HEK293 (cell line): Measurements from ENCODE around the gene PANK4.

Experiments
- CTCF ChIA-PET: fragments of 350-600 bp; formaldehyde crosslinking; extraction: SDS; loops from one replicate; lab custom pipeline; 2021; ENCODE audit warnings: antibody characterized with exemption; lab: Yijun Ruan, JAX
- POLR2A ChIA-PET: fragments of 300-600 bp; formaldehyde crosslinking; extraction: SDS; loops from one replicate; lab custom pipeline; 2020; ENCODE audit warnings: antibody characterized with exemption, inconsistent platforms; lab: Yijun Ruan, JAX
- H3K27ac ChIP-seq: fragments of 200-500 bp; sonication (Bioruptor generic); 2 replicates; pipeline ENCODE4 v1.5.1; 2014; ENCODE audit warnings: low read depth, low read length, control low read depth, inconsistent platforms; ENCODE audit errors: extremely low read depth
- H3K36me3 ChIP-seq, 2 experiments: fragments of 200-500 bp in 1 of 2; sonication (Bioruptor generic) in 1 of 2; 1 replicate in 1 of 2; 2 replicates in 1 of 2; pipeline ENCODE4 v1.5.1; 2014 to 2017; ENCODE audit warnings: inconsistent platforms in 2 of 2, low read length in 2 of 2; ENCODE audit not compliant: control insufficient read depth in 2 of 2, insufficient read depth in 1 of 2
- H3K4me1 ChIP-seq: fragments of 200-500 bp; sonication (Bioruptor generic); 2 replicates; pipeline ENCODE4 v1.5.1; 2014; ENCODE audit warnings: mild to moderate bottlenecking, low read length, inconsistent platforms; ENCODE audit not compliant: control insufficient read depth, insufficient read depth
- H3K4me3 ChIP-seq: 2 replicates; pipeline ENCODE4 v1.5.1; 2011; ENCODE audit warnings: low read depth, mild to moderate bottlenecking, control low read depth, low read length, moderate library complexity
- H3K9me3 ChIP-seq: fragments of 200-500 bp; sonication (Bioruptor generic); 2 replicates; pipeline ENCODE4 v1.5.1; 2014; ENCODE audit warnings: low read depth, low read length, inconsistent platforms; ENCODE audit not compliant: control insufficient read depth, insufficient read depth
- GFI1B ChIP-seq: fragments of 450-650 bp; formaldehyde crosslinking; IDR thresholded peaks from 2 replicates; pipeline ENCODE4 v1.5.1; 2016; ENCODE audit warnings: missing biosample characterization, missing genetic modification characterization
- KLF10 ChIP-seq: fragments of 450-650 bp; IDR thresholded peaks from 2 replicates; pipeline ENCODE4 v1.5.1; 2018; ENCODE audit warnings: missing biosample characterization, mild to moderate bottlenecking, missing genetic modification characterization
- KLF16 ChIP-seq: fragments of 450-650 bp; formaldehyde crosslinking; IDR thresholded peaks from 2 replicates; pipeline ENCODE4 v1.5.1; 2017; ENCODE audit warnings: missing biosample characterization, missing genetic modification characterization
- PRDM6 ChIP-seq: fragments of 450-650 bp; formaldehyde crosslinking; IDR thresholded peaks from 2 replicates; pipeline ENCODE4 v1.5.1; 2017; ENCODE audit warnings: missing biosample characterization, missing genetic modification characterization
- TSHZ1 ChIP-seq: fragments of 450-650 bp; formaldehyde crosslinking; IDR thresholded peaks from 2 replicates; pipeline ENCODE4 v1.5.1; 2016; ENCODE audit warnings: missing biosample characterization, missing genetic modification characterization, borderline replicate concordance
- ZBTB49 ChIP-seq: fragments of 450-650 bp; formaldehyde crosslinking; IDR thresholded peaks from 2 replicates; pipeline ENCODE4 v1.5.1; 2016; ENCODE audit warnings: missing biosample characterization, missing genetic modification characterization, low read depth
- ZNF214 ChIP-seq: fragments of 450-650 bp; formaldehyde crosslinking; IDR thresholded peaks from 2 replicates; pipeline ENCODE4 v1.5.1; 2017; ENCODE audit warnings: missing biosample characterization, mild to moderate bottlenecking, missing genetic modification characterization, borderline replicate concordance
- ZNF292 ChIP-seq: fragments of 450-650 bp; formaldehyde crosslinking; IDR thresholded peaks from 2 replicates; pipeline ENCODE4 v1.5.1; 2016; ENCODE audit warnings: low read depth, missing biosample characterization, missing genetic modification characterization, borderline replicate concordance
- ZNF518A ChIP-seq: fragments of 450-650 bp; formaldehyde crosslinking; conservative IDR thresholded peaks from 2 replicates; pipeline ENCODE4 v1.5.1; 2016; ENCODE audit warnings: low read depth, missing biosample characterization, missing genetic modification characterization
- ZNF529 ChIP-seq: fragments of 450-650 bp; formaldehyde crosslinking; IDR thresholded peaks from 2 replicates; pipeline ENCODE4 v1.5.1; 2017; ENCODE audit warnings: missing genetic modification characterization, missing biosample characterization; ENCODE audit not compliant: insufficient replicate concordance
- ZNF549 ChIP-seq: fragments of 450-650 bp; IDR thresholded peaks from 2 replicates; pipeline ENCODE4 v1.5.1; 2018; ENCODE audit warnings: missing biosample characterization, missing genetic modification characterization, mild to moderate bottlenecking, inconsistent platforms, moderate library complexity
- ZNF600 ChIP-seq: fragments of 450-650 bp; formaldehyde crosslinking; IDR thresholded peaks from 2 replicates; pipeline ENCODE4 v1.5.1; 2016; ENCODE audit warnings: missing biosample characterization, missing genetic modification characterization
- ZNF610 ChIP-seq: fragments of 450-650 bp; formaldehyde crosslinking; IDR thresholded peaks from 2 replicates; pipeline ENCODE4 v1.5.1; 2016; ENCODE audit warnings: missing biosample characterization, missing genetic modification characterization, borderline replicate concordance
- ZNF621 ChIP-seq: fragments of 450-650 bp; formaldehyde crosslinking; IDR thresholded peaks from 2 replicates; pipeline ENCODE4 v1.5.1; 2017; ENCODE audit warnings: missing biosample characterization, missing genetic modification characterization

Gene PANK4

DNA sequence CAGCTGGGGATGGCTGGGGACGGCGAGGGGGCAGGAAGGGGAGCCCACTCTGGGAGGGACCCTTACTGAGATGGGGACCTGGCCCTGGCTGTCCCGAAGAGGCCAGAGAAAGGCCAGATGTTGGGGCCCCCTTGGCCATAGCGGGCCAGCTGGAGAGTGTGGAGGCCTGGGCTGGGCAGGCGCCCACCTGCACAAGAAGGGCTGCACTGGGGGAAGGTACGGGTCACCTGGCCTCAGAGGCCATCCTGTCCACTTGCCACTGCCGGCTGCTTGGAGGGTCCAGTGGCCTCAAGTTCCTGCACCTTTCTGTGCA, 55.3 kb downstream of the PANK4 start:
- Histone ChIP-seq H3K27ac (no peak overlapping the region), H3K36me3 (no peaks in the 10 kb centered on the region), H3K4me1 (no peaks in the 10 kb centered on the region)
- CTCF ChIA-PET: no interaction called here
- TF ChIP-seq ZNF214 (tag by site-specific recombination): no peak
- no peak for TF ChIP-seq KLF10 (tag by site-specific recombination)
- TF ChIP-seq KLF16: no peak
- no peak for TF ChIP-seq ZBTB49 (tag by site-specific recombination)
- no peak for TF ChIP-seq ZNF518A (tag by site-specific recombination)
- no peak for TF ChIP-seq ZNF621 (tag by site-specific recombination)
- no peak for TF ChIP-seq GFI1B (tag by site-specific recombination)
- TF ChIP-seq ZNF610: no peak
- TF ChIP-seq ZNF549: no peak
- TF ChIP-seq ZNF529 (tag by site-specific recombination): no peak
- no peak for TF ChIP-seq PRDM6 (tag by site-specific recombination)
- no peak for TF ChIP-seq ZNF600
- no peak for TF ChIP-seq ZNF292 (tag by site-specific recombination)
- TF ChIP-seq TSHZ1: no peak
- TF ChIP-seq, all 188 proteins: peak for 0
- no peaks in the 10 kb centered on the region for H3K9me3 ChIP-seq
- POLR2A ChIA-PET: no interaction called here
- no peak overlapping the region for H3K4me3 ChIP-seq
